Gastroesophageal sphincter (tissue), 4 donors: ENCODE results near the gene CFAP69. TPM values are rescaled to one million over a fixed set of nuclear protein-coding genes. Genes with fewer than 3 reads are reported as not detected.

ENCODE experiments used
- ATAC-seq: fragments of 150-250 bp; one replicate; pipeline ENCODE4 v1.9.1; 2016; ENCODE audit warnings: mild to moderate bottlenecking, moderate library complexity
- H3K27ac ChIP-seq, 4 donors: fragments of 200-600 bp; sonication (generic) in 3 of 4; 1 replicate in 3 of 4; 2 replicates in 1 of 4; pipeline ENCODE4 v1.5.1; 2016 to 2019
- H3K27me3 ChIP-seq: fragments of 200-600 bp; sonication (generic); one replicate; pipeline ENCODE4 v1.5.1; 2019
- H3K36me3 ChIP-seq, 2 donors: fragments of 200-600 bp; sonication (generic); one replicate each; pipeline ENCODE4 v1.5.1; 2019; ENCODE audit warnings: control low read depth in 1 of 2
- H3K4me1 ChIP-seq, 3 donors: fragments of 200-600 bp; sonication (generic); 1 replicate in 2 of 3; 2 replicates in 1 of 3; pipeline ENCODE4 v1.5.1; 2016 to 2019; ENCODE audit warnings: control low read depth in 2 of 3
- H3K4me3 ChIP-seq, 2 donors: fragments of 200-600 bp; sonication (generic); one replicate each; pipeline ENCODE4 v1.5.1; 2019; ENCODE audit warnings: mild to moderate bottlenecking in 1 of 2, moderate library complexity in 1 of 2
- H3K9me3 ChIP-seq, 3 donors: fragments of 200-600 bp; sonication (generic); one replicate each; pipeline ENCODE4 v1.5.1; 2017 to 2019; ENCODE audit warnings: control low read depth in 2 of 3
- CTCF ChIP-seq, 4 experiments: fragments of 200-600 bp in 2 of 4; fragments of 450-650 bp in 2 of 4; sonication (generic) in 1 of 4; IDR thresholded peaks; one replicate each; pipeline ENCODE4 v1.5.1; 2017 to 2019; ENCODE audit warnings: antibody characterized with exemption in 4 of 4, mild to moderate bottlenecking in 2 of 4, moderate library complexity in 2 of 4
- EP300 ChIP-seq: sonication (generic); formaldehyde crosslinking; IDR thresholded peaks from one replicate; pipeline ENCODE4 v1.6.1; 2017; ENCODE audit warnings: antibody characterized with exemption, mild to moderate bottlenecking
- POLR2A ChIP-seq, 2 donors: fragments of 450-650 bp; IDR thresholded peaks; one replicate each; pipeline ENCODE4 v1.6.1; 2017; ENCODE audit warnings: antibody characterized with exemption in 2 of 2, mild to moderate bottlenecking in 2 of 2, moderate library complexity in 1 of 2
- POLR2AphosphoS5 ChIP-seq: sonication (generic); formaldehyde crosslinking; IDR thresholded peaks from one replicate; pipeline ENCODE4 v1.6.1; 2017; ENCODE audit warnings: antibody characterized with exemption
- WGBS, 2 donors: methylation state at CpG; one replicate each; pipeline ENCODE4 v1.1.5; 2018; ENCODE audit warnings: low coverage in 1 of 2; 5-methylcytosine and 5-hydroxymethylcytosine counted together
- total RNA-seq, 4 donors: library from RNA; depleted of rRNA; stranded (reverse); fragments of >200 nt; gene quantifications; one replicate each; pipeline ENCODE4 v1.1.0, GENCODE V29; 2016

The CFAP69 gene
- total RNA-seq, 4 donors from 2014 or later = 6.1 to 11.5 (median 7.2) TPM

- H3K27me3 ChIP-seq = no peaks in the 10 kb centered on the region
- WGBS, 2 donors = 76 to 77% methylated on average over 3 of the region's 3 CpGs
- no peaks in the 10 kb centered on the region for H3K9me3 ChIP-seq
- H3K4me1 ChIP-seq = no peaks in the 10 kb centered on the region
- ATAC-seq = no peak
- no peak for TF ChIP-seq POLR2A (IDR thresholded peaks at IDR 0.05)
- TF ChIP-seq CTCF (IDR thresholded peaks at IDR 0.05) = no peak
- no peak for TF ChIP-seq POLR2AphosphoS5
- TF ChIP-seq EP300 = no peak
- H3K27ac ChIP-seq = no peak overlapping the region
- peaks cover 0 to 53% of the 10 kb centered on the region in 2 donors for H3K36me3 ChIP-seq
- H3K4me3 ChIP-seq = no peak overlapping the region
Measured at GRCh38 chr7:90288154-90288553, 43.2 kb downstream of the CFAP69 start.

- H3K27me3 ChIP-seq = no peaks in the 10 kb centered on the region
- WGBS, 2 donors = 71 to 89% methylated on average over 2 to 3 of the region's 3 CpGs
- no peak overlapping the region for H3K4me3 ChIP-seq
- H3K27ac ChIP-seq = no peak overlapping the region
- no peaks in the 10 kb centered on the region for H3K9me3 ChIP-seq
- H3K4me1 ChIP-seq = no peaks in the 10 kb centered on the region
- peaks cover 0 to 39% of the 10 kb centered on the region in 2 donors for H3K36me3 ChIP-seq
- TF ChIP-seq EP300 (no peak), POLR2A (IDR thresholded peaks at IDR 0.05) (no peak), CTCF (IDR thresholded peaks at IDR 0.05) (no peak)
- no peak for ATAC-seq
Measured at GRCh38 chr7:90290244-90291113, 45.5 kb downstream of the CFAP69 start.

GRCh38 chr7:90298145-90299038 is 53.4 kb downstream of the CFAP69 start:
- Histone ChIP-seq H3K4me1 (no peaks in the 10 kb centered on the region), H3K4me3 (no peak overlapping the region), H3K36me3 (no peaks in the 10 kb centered on the region), H3K27me3 (no peaks in the 10 kb centered on the region), H3K27ac (no peak overlapping the region), H3K9me3 (no peaks in the 10 kb centered on the region)
- TF ChIP-seq POLR2AphosphoS5 = no peak
- TF ChIP-seq EP300 = no peak
- TF ChIP-seq CTCF (IDR thresholded peaks at IDR 0.05) = peak in 3 of 4 experiments; percentile 24 to 39 (median 38)
- WGBS, 2 donors = 42 to 59% methylated on average over 5 of the region's 5 CpGs
- peak; percentile 73 for ATAC-seq

- 92 to 100% methylated on average over 1 of the region's 1 CpG for WGBS, 2 donors
- Histone ChIP-seq H3K4me3 (no peak overlapping the region), H3K27me3 (no peaks in the 10 kb centered on the region), H3K4me1 (no peaks in the 10 kb centered on the region), H3K36me3 (peaks cover 0 to 34% of the 10 kb centered on the region in 2 donors), H3K9me3 (no peaks in the 10 kb centered on the region), H3K27ac (no peak overlapping the region)
- TF ChIP-seq POLR2AphosphoS5 = no peak
- TF ChIP-seq POLR2A (IDR thresholded peaks at IDR 0.05) = no peak
- no peak for TF ChIP-seq CTCF (IDR thresholded peaks at IDR 0.05)
- TF ChIP-seq EP300 = no peak
- no peak for ATAC-seq
Measured at GRCh38 chr7:90303241-90303640, 58.3 kb downstream of the CFAP69 start.
